Measurements from ENCODE around the gene EYA2. TPM values are rescaled to one million over a fixed set of nuclear protein-coding genes. Genes with fewer than 3 reads are reported as not detected.
A peak's percentile ranks its signal among the peaks of the same experiment; 100 is the strongest.

Gene EYA2
- total RNA-seq, 1 donor from 2014 or later = 1.4 TPM

- intact Hi-C loops (cut with micrococcal nuclease) = no loop called here
- ATAC-seq (no peak), DNase-seq (no peak)
Measured at GRCh38 chr20:46992640-46993035, 98.0 kb downstream of the EYA2 start.

DNA sequence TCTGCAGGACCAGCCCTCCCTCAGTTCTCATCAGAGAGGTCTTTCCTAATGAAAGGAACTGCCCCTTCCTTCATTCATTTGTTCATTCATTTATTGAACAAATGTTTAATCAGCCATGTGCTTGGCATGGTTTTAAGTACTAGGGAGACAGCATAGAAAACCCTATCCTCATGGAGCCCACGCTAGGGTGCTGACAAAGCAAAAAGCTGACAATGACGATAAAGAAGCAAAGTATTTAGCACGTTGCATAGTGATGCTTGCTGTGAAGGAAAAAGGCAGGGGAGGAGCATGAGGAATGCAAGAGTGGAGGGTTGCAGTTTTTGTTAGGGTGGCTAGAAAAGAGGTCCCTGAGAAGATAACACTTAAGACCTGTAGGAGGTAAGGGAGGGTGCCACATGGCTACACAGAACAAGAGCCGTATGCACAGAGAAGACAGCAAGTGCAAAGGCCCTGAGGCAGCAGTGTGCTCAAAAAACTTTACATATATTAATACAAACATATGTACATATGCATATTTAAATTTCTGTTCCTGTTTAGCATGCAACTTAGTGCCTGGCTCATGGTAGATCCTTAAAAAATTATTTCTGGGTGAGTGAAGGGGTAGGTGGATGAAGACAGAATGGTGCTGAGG, 98.9 kb downstream of the EYA2 start:
- intact Hi-C loops (cut with micrococcal nuclease) = no loop called here
- DNase-seq (no peak), ATAC-seq (no peak)

DNA sequence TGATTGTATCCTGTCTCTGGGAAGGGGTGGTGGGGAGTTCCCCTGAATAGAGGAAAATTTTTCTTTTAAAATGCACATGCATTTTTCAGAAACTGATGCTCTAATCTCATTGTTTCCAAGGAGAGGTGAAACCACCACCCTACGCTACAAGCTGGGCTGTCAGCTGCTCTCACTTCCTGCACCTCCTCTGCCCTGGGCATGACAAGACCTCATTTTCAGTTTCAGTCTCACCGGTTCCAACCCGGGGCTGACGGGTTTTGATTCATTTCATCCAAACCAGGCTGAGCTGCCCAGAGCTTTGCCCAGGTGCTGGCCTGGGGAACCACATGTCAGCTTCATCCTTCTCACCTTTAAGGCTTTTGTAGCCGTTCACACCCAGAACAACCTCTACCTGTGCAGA, 99.7 kb downstream of the EYA2 start:
- no peak for DNase-seq
- intact Hi-C loops (cut with micrococcal nuclease) = no loop called here
- ATAC-seq = no peak

- ATAC-seq = no peak
- DNase-seq = no peak
- intact Hi-C loops (cut with micrococcal nuclease) = no loop called here
Measured at GRCh38 chr20:46995561-46996142, 101.0 kb downstream of the EYA2 start.

DNA sequence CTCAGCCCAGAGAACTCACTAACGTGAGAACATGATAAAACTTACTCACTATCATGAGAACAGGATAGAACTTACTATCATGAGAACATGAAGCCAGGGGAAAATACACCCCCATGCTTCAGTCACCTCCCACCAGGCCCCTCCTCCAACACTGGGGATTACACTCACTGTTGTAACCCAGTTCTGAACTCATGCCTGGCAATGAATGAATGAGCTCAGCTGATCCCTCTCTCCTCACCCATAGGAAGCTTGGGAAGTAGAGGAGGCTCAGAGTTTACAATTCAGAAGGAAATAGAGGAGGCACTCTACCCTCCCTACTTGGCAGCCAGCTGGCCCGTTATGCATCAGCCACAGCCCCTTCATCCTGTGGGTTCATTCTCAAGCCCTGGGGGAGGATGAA, 102.5 kb downstream of the EYA2 start:
- intact Hi-C loops (cut with micrococcal nuclease) = no loop called here
- ATAC-seq (no peak), DNase-seq (no peak)

DNA sequence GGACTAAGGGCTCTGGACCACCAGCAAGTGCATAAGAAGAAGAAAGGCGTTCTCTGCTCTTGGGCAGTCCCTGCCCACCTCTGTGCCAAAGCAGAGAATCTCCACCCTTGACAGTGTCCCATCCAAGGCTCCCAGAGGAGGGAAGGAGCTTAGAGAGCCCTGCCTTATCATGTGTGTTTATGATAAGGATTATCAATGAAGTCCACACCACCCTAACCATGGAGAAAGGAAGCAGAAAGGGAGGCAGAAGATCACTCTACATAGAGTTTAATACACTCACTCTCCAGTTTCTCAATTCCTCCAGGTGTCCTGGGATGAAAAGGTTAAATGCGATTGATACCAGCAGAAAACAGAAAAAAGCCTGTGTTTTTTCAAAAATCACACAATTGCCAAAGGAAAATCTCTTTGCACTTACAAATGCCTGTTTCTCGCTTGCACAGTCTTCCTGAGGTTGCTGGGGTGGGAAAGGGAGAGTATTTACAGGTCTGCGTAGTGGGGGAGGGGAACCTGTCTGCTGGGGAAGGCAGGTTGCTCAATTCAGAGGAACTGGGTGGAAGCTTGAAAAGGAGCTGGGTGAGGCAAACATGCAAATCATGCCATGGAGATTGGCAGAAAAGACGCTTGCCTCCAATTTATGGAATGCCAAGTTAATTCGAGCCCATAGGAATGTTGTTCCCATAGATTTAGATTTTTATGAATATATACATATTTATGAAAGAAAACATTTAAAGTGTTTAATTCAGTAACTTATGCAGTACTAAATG, 104.0 kb downstream of the EYA2 start:
- DNase-seq (no peak), ATAC-seq (no peak)
- intact Hi-C loops (cut with micrococcal nuclease) = no loop called here

- intact Hi-C loops (cut with micrococcal nuclease) = no loop called here
- DNase-seq (no peak), ATAC-seq (no peak)
Measured at GRCh38 chr20:46999801-47000465, 105.3 kb downstream of the EYA2 start.

DNA sequence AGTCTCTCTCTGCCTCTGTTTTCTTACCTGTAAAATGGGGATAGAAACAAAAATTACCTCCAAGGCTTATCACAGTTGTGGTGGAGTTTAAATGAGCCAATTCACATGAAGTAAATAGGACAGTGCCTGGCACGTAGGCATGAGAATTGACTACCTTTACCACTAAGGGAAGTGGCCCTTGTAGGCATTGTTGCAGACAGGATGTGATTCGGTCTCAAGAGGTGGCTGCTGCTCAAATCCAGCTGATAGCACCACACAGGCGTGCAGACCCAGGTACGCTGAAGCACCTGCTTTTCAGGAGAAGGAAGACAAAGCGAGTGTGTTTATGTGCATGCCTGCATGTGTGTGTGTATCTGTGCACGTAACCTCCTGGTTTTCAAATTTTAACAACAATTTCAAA, 108.6 kb downstream of the EYA2 start:
- ATAC-seq (no peak), DNase-seq (no peak)
- intact Hi-C loops (cut with micrococcal nuclease) = no loop called here

GRCh38 chr20:47004179-47004578, 109.5 kb downstream of the EYA2 start:
- no peak for ATAC-seq
- no peak for DNase-seq
- intact Hi-C loops (cut with micrococcal nuclease) = no loop called here

GRCh38 chr20:47007826-47008655, 113.4 kb downstream of the EYA2 start:
- DNase-seq (no peak), ATAC-seq (no peak)
- intact Hi-C loops (cut with micrococcal nuclease) = no loop called here

DNA sequence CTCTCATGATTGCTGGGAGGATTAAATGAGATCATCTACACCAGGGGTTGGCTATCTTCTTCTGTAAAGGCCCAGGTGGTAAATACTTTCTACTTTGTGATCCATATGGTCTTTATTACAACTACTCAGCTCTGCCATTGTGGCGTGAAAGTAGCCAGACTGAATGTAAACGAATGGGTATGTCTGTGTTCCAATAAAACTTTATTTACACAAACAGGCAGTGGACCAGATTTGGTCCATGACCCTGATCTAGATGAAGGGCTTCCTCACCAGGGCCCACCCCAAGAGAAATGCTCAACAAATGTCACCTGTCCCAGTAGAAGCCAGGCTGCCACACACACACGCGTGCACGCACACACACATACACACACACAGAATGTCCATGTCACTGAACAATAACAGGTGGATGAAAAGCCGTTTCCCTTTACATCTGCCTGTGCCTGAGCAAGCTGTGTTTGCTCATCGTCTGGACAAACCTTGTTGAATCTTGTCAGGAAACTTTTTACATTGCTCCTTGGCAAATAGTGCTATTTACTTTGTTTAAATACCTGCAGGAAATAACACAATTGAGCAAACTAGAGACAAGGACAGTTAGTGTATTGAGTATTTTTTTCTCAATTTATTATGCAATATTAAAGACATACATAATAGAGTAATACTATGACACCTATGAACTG, 114.3 kb downstream of the EYA2 start:
- ATAC-seq (no peak), DNase-seq (no peak)
- intact Hi-C loops (cut with micrococcal nuclease) = no loop called here

DNA sequence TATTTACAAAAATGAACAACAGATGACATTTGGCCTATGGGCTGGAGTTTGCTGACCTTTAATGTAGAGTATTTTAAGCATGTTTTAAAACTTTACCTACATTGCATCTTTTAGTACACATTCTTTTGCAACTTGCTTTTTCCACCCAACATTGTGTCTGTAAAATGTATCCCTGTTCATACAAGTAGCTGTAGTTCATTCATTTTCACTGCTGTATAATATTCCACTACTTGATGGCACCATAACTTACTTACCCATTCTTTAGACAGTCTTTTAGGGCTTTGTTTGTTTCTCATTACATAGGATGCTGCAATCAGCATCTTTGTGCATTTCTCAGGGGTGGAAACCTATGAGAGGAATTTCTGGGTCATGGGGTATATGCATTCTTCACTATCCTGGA, 115.1 kb downstream of the EYA2 start:
- no peak for ATAC-seq
- intact Hi-C loops (cut with micrococcal nuclease) = no loop called here
- no peak for DNase-seq

DNA sequence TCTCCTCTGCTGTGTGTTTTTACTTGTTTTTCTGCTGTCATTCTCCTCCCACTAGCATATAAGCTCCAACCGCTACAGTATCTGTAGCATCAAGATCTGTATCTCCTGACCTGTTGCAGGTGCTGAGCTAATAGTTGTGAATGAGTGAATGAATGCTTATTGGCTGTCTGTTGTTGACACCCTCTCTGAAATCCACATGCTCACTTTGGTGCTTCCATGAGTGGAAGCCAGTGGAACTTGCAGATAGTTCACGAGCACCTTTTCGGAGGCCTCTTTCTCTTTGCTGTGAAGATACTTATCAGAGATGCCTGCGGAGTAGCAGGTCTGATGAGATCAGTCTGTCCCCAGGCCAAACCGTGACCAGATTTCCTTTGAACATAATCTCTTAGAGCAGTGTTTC, 117.3 kb downstream of the EYA2 start:
- no peak for ATAC-seq
- no peak for DNase-seq
- intact Hi-C loops (cut with micrococcal nuclease) = no loop called here

- DNase-seq (no peak), ATAC-seq (no peak)
- intact Hi-C loops (cut with micrococcal nuclease) = no loop called here
Measured at GRCh38 chr20:47013606-47014005, 119.0 kb downstream of the EYA2 start.

DNA sequence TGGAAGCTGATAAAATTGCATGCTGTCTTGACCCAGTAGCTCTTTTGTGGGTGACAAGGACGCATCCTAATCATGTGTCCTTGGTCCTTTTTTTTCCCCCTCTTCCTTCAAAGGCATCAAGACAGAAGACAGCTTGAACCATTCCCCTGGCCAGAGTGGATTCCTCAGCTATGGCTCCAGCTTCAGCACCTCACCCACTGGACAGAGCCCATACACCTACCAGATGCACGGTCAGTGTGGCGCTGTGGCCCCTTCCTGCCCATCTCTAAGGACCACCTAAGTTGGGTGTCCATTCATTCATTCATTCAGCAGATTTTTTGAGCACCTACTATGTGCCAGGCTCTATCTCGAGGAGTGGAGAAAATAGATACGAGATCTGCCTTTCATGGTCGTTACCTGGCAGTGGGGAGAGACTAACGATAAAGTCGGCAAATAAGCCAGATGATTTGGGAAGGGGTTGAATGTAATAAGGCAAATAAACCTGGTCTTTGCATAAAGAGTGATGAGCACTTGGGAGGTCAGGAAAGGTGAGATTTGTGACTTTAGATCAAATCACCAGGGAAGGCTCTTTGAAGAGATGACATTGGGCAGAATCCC, 121.5 kb downstream of the EYA2 start:
- DNase-seq = no peak
- intact Hi-C loops (cut with micrococcal nuclease) = no loop called here
- ATAC-seq = no peak

GRCh38 chr20:47018381-47018780, 123.7 kb downstream of the EYA2 start:
- no peak for ATAC-seq
- no peak for DNase-seq
- intact Hi-C loops (cut with micrococcal nuclease) = no loop called here

DNA sequence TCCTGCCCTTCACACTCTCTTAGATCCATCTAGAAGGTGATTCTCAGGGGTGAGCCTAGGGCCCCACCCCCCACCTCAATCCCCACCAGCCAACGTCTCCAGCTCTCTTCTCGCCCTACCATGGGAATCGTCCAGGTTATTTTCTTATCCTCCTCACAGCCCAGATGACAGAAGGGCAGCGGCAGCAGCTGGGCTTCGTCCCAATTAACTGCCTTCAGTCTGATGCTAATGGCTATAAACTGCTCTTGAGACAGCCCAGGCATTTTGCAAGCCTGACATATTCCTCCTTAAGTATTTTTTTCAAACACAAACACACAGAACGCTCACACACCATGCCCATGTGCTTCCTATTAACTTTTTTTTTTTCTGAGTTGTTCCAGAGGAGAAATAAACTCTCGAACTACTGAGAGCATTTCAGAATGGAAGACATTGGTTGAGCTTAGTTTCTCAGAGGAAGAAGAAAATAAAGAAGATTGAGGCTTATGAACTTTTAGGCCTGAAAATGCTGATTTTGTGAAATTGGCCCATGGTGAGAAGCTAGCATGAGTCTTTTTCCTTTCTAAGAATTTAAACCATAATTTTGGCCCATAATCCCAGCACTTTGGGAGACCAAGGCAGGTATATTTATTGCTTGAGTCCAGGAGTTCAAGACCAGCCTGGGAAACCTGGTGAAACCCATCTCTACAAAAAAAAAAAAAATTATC, 124.6 kb downstream of the EYA2 start:
- DNase-seq (no peak), ATAC-seq (peak; percentile 27)
- intact Hi-C loops (cut with micrococcal nuclease) = no loop called here

GRCh38 chr20:47020231-47020630, 125.6 kb downstream of the EYA2 start:
- no peak for ATAC-seq
- no peak for DNase-seq
- intact Hi-C loops (cut with micrococcal nuclease) = no loop called here

Data from left ventricle myocardium superior (tissue), 1 donor.